GM12892 (cell line): ENCODE data around the gene PAEP.

Experiments
- POLR2A ChIP-seq: IDR thresholded peaks from 2 replicates; pipeline ENCODE4 v1.6.1; 2011; ENCODE audit warnings: low read depth, low read length, control low read depth
- POLR2AphosphoS5 ChIP-seq: IDR thresholded peaks from 2 replicates; pipeline ENCODE4 v1.6.1; 2011; ENCODE audit warnings: low read depth, low read length, control low read depth

DNA sequence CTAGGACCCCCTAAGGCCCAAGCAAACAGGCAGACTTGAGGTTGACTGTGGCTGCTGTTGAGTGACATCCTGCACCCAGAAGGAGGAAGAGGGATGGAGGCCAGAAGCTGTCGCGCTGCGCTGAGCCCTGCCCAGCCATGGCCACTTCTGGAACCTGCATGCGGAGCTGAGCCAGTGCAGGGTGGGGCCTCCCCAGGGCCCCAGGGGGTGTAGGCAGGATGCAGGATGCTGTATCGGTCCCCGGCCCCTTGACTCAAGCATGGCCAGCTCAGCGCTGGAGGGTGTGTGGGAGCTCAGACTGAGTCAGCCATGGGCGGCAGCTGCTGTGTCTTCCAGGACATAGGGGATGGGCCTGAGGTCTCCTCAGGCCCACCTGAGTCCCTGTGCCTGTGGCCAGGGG is 50.9 kb downstream of the PAEP start:
- TF ChIP-seq POLR2AphosphoS5 (no peak), POLR2A (no peak)
